Activated CD4-positive, alpha-beta T cell treated with anti-CD3 and anti-CD28 coated beads, Interleukin-2, amount 50 U/mL, for 1 hour (primary cell): ENCODE data around the gene SRC.

Source experiments
- DNase-seq: peaks from one replicate; pipeline ENCODE4 v3.0.0-alpha.2; 2020

Gene SRC

GRCh38 chr20:37416100-37416847, 70.3 kb downstream of the SRC start:
- DNase-seq, result no peak

- no peak for DNase-seq
These were observed 71.1 kb downstream of the SRC start for GRCh38 chr20:37416848-37417616.

GRCh38 chr20:37417617-37418467, 71.9 kb downstream of the SRC start:
- DNase-seq, result no peak

- DNase-seq, result no peak
These were observed 72.7 kb downstream of the SRC start for GRCh38 chr20:37418591-37419109.

- no peak for DNase-seq
These were observed 73.4 kb downstream of the SRC start for GRCh38 chr20:37419307-37419706.

- no peak for DNase-seq
These were observed 74.0 kb downstream of the SRC start for GRCh38 chr20:37419774-37420542.

GRCh38 chr20:37420610-37421009, 74.7 kb downstream of the SRC start:
- no peak for DNase-seq

- DNase-seq, result no peak
These were observed 75.3 kb downstream of the SRC start for GRCh38 chr20:37421060-37421905.

- DNase-seq, result no peak
These were observed 76.0 kb downstream of the SRC start for GRCh38 chr20:37421988-37422387.

GRCh38 chr20:37422791-37423286, 76.9 kb downstream of the SRC start:
- DNase-seq, result no peak

GRCh38 chr20:37423545-37423944, 77.6 kb downstream of the SRC start:
- no peak for DNase-seq

GRCh38 chr20:37424062-37424851, 78.3 kb downstream of the SRC start:
- no peak for DNase-seq

GRCh38 chr20:37425103-37425625, 79.2 kb downstream of the SRC start:
- no peak for DNase-seq

- no peak for DNase-seq
These were observed 80.2 kb downstream of the SRC start for GRCh38 chr20:37426106-37426505.

- DNase-seq, result no peak
These were observed 81.0 kb downstream of the SRC start for GRCh38 chr20:37426978-37427377.

GRCh38 chr20:37430044-37430443, 84.1 kb downstream of the SRC start:
- no peak for DNase-seq

- DNase-seq, result no peak
These were observed 85.0 kb downstream of the SRC start for GRCh38 chr20:37430778-37431460.

- no peak for DNase-seq
These were observed 85.8 kb downstream of the SRC start for GRCh38 chr20:37431786-37432185.

- no peak for DNase-seq
These were observed 86.7 kb downstream of the SRC start for GRCh38 chr20:37432606-37433005.
